Measurements from ENCODE around the gene ACTBL2. TPM values are rescaled to one million over a fixed set of nuclear protein-coding genes. Genes with fewer than 3 reads are reported as not detected.

Gene ACTBL2
- total RNA-seq, 1 donor from 2014 or later = not detected

GRCh38 chr5:57492632-57493031 lies 10.0 kb upstream of the ACTBL2 start:
- TF ChIP-seq POLR2A (IDR thresholded peaks at IDR 0.05) (no peak), CTCF (IDR thresholded peaks at IDR 0.05) (no peak), POLR2AphosphoS5 (IDR thresholded peaks at IDR 0.05; ENCODE audit: insufficient read depth in 1 of 2, low read depth in 1 of 2) (no peak)
- H3K4me1 ChIP-seq = peaks cover 17% of the 10 kb centered on the region
- H3K9me3 ChIP-seq = no peaks in the 10 kb centered on the region
- no peak overlapping the region for H3K27ac ChIP-seq
- DNase-seq (ENCODE audit: extremely low spot score in 2 of 2) = no peak
- intact Hi-C loops (cut with DNase I) = no loop called here
- H3K4me3 ChIP-seq = no peak overlapping the region
- H3K36me3 ChIP-seq = no peaks in the 10 kb centered on the region
- no peaks in the 10 kb centered on the region for H3K27me3 ChIP-seq

- no peak for DNase-seq (ENCODE audit: extremely low spot score in 2 of 2)
- H3K4me3 ChIP-seq = no peak overlapping the region
- no peak overlapping the region for H3K27ac ChIP-seq
- no peaks in the 10 kb centered on the region for H3K27me3 ChIP-seq
- peaks cover 17% of the 10 kb centered on the region for H3K4me1 ChIP-seq
- intact Hi-C loops (cut with DNase I) = no loop called here
- no peaks in the 10 kb centered on the region for H3K36me3 ChIP-seq
- TF ChIP-seq POLR2AphosphoS5 (IDR thresholded peaks at IDR 0.05; ENCODE audit: insufficient read depth in 1 of 2, low read depth in 1 of 2) (no peak), POLR2A (IDR thresholded peaks at IDR 0.05) (no peak), CTCF (IDR thresholded peaks at IDR 0.05) (no peak)
- H3K9me3 ChIP-seq = no peaks in the 10 kb centered on the region
Measured at GRCh38 chr5:57491369-57491965, 8.9 kb upstream of the ACTBL2 start.

- H3K9me3 ChIP-seq = no peaks in the 10 kb centered on the region
- H3K4me1 ChIP-seq = no peaks in the 10 kb centered on the region
- DNase-seq (ENCODE audit: extremely low spot score in 2 of 2) = no peak
- H3K36me3 ChIP-seq = no peaks in the 10 kb centered on the region
- no peak overlapping the region for H3K27ac ChIP-seq
- intact Hi-C loops (cut with DNase I) = no loop called here
- TF ChIP-seq POLR2AphosphoS5 (IDR thresholded peaks at IDR 0.05; ENCODE audit: insufficient read depth in 1 of 2, low read depth in 1 of 2) = no peak
- TF ChIP-seq POLR2A (IDR thresholded peaks at IDR 0.05) = no peak
- no peak for TF ChIP-seq CTCF (IDR thresholded peaks at IDR 0.05)
- no peak overlapping the region for H3K4me3 ChIP-seq
- no peaks in the 10 kb centered on the region for H3K27me3 ChIP-seq
Measured at GRCh38 chr5:57488215-57488955, 5.8 kb upstream of the ACTBL2 start.

GRCh38 chr5:57486027-57486602 lies 3.5 kb upstream of the ACTBL2 start:
- no peaks in the 10 kb centered on the region for H3K4me1 ChIP-seq
- H3K4me3 ChIP-seq = no peak overlapping the region
- no peak for DNase-seq (ENCODE audit: extremely low spot score in 2 of 2)
- H3K9me3 ChIP-seq = no peaks in the 10 kb centered on the region
- no peaks in the 10 kb centered on the region for H3K36me3 ChIP-seq
- no peak overlapping the region for H3K27ac ChIP-seq
- H3K27me3 ChIP-seq = no peaks in the 10 kb centered on the region
- intact Hi-C loops (cut with DNase I) = no loop called here
- TF ChIP-seq CTCF (IDR thresholded peaks at IDR 0.05) (no peak), POLR2AphosphoS5 (IDR thresholded peaks at IDR 0.05; ENCODE audit: insufficient read depth in 1 of 2, low read depth in 1 of 2) (no peak), POLR2A (IDR thresholded peaks at IDR 0.05) (no peak)

GRCh38 chr5:57478826-57479225 lies 3.8 kb downstream of the ACTBL2 start:
- Histone ChIP-seq H3K9me3 (no peaks in the 10 kb centered on the region), H3K4me1 (no peaks in the 10 kb centered on the region), H3K4me3 (no peak overlapping the region), H3K36me3 (no peaks in the 10 kb centered on the region), H3K27me3 (no peaks in the 10 kb centered on the region), H3K27ac (no peak overlapping the region)
- TF ChIP-seq CTCF (IDR thresholded peaks at IDR 0.05) (no peak), POLR2AphosphoS5 (IDR thresholded peaks at IDR 0.05; ENCODE audit: insufficient read depth in 1 of 2, low read depth in 1 of 2) (no peak), POLR2A (IDR thresholded peaks at IDR 0.05) (no peak)
- intact Hi-C loops (cut with DNase I) = no loop called here
- no peak for DNase-seq (ENCODE audit: extremely low spot score in 2 of 2)

Measured in vagina (tissue), 2 donors.